ENCODE data around the gene ONECUT2.

Gene ONECUT2

DNA sequence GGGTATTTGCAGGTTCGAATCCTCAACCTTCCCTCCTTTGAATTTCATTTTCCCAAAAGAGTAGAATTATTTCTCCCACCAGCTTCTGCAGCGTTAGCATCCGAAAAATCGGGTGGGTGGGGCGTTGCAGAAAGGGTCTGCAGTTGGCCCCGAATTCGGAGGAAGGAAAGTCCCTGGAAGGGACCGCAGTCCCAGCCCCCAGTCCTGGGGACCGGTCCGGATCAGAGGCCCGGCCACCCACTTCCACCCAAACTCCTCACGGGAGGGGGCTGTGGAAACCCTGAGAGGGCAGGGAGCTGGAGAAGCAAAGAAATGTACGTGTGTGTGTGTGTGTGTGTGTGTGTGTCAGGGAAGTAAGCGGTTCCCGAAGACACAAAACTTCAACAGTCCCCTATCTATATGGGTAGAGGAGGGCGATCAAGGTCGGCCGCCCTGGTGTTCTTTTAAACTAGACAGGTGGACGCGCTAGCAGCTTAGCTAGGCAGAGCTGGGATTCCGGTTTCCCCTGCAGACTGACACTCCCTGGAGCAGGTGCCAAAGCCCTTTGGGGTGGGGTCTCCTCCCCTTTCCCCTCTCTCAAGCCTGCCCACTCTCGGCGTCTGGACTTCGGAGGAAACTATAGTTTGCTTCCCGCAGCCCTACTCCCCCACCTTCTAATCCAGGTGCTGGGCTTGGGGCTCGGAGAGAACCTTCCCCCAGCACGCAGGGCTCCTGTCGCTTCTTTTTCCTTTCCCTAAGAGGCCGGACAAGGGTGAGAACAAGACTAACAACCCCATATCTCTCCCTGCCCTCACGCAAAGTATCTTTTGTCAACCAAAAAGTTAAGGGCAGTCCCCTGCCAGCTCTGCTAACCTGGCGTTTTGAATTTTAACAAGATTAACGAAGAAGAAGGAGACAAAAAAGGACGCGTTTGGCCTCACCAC lies 4.8 kb upstream of the ONECUT2 start:
- intact Hi-C loops (cut with DNase I): loop anchor here (10.0 kb wide), 1 partner anchor 686 kb away; no protein-coding TSS in a partner anchor
- DNase-seq: peak in 1 of 10 donors; percentile 58

DNA sequence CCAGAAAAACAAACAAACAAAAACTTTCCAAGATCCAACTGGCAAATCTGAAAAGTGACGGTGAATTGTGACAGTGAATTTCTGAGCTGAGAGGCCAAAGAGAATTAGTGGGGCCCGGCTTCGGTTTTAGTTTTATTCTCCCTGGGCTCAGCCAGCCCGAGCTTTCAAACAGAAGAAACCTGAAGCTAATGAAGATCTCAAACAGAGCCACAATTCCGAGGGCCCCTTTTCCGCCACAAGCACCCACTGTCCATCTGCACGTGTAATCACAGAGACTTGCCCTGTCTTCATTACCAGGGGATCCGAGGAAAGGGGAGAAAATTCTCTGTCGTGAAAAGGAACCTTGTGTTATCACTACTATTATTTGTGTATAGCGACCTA lies 4.2 kb upstream of the ONECUT2 start:
- no peak for DNase-seq

GRCh38 chr18:57431467-57432080 lies 3.6 kb upstream of the ONECUT2 start:
- intact Hi-C loops (cut with DNase I): loop anchor here (10.0 kb wide), 1 partner anchor 687 kb away; no protein-coding TSS in a partner anchor

More for the DNA sequence above, 4.2 kb upstream of the ONECUT2 start:
- intact Hi-C loops (cut with DNase I): loop anchor here (10.0 kb wide), 1 partner anchor 686 kb away; no protein-coding TSS in a partner anchor

GRCh38 chr18:57432140-57432539 lies 3.0 kb upstream of the ONECUT2 start:
- DNase-seq: no peak
- intact Hi-C loops (cut with DNase I): loop anchor here (10.0 kb wide), 1 partner anchor 687 kb away; no protein-coding TSS in a partner anchor

More at GRCh38 chr18:57431467-57432080, 3.6 kb upstream of the ONECUT2 start:
- DNase-seq: no peak

DNA sequence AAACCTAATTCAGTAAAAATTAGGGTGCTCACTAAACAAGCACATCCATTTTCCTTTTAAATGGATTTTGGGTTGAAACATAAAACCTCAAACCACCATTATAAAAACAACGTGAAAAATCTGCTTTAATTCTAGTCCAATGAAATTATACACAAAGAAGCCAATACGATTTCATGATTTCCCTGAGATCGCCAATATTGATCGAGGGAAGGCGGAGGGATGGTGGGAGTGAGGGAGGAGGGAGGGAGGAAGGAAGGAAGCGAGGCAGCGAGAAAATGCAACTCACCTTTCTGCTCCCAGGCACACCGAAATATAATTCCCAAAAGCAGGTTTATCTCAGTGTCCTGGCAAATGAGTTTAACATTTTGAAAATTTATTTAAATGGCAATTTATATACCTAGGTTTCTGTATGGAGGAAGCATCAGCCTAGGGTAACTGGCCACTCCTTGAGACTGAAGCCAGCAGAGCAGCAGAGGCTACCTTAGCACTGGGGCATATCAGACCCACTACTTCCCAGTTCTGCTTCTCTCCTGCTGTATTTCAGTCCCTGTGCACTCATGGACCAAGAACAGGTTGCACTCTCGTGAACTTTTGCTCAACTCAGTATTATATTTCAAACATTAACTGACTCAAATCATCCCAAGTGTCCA lies 2.3 kb upstream of the ONECUT2 start:
- intact Hi-C loops (cut with DNase I): loop anchor here (10.0 kb wide), 1 partner anchor 688 kb away; no protein-coding TSS in a partner anchor
- DNase-seq: no peak

- DNase-seq: no peak
- intact Hi-C loops (cut with DNase I): loop anchor here (10.0 kb wide), 1 partner anchor 689 kb away; no protein-coding TSS in a partner anchor
These were observed 1.7 kb upstream of the ONECUT2 start for GRCh38 chr18:57433482-57433881.

DNA sequence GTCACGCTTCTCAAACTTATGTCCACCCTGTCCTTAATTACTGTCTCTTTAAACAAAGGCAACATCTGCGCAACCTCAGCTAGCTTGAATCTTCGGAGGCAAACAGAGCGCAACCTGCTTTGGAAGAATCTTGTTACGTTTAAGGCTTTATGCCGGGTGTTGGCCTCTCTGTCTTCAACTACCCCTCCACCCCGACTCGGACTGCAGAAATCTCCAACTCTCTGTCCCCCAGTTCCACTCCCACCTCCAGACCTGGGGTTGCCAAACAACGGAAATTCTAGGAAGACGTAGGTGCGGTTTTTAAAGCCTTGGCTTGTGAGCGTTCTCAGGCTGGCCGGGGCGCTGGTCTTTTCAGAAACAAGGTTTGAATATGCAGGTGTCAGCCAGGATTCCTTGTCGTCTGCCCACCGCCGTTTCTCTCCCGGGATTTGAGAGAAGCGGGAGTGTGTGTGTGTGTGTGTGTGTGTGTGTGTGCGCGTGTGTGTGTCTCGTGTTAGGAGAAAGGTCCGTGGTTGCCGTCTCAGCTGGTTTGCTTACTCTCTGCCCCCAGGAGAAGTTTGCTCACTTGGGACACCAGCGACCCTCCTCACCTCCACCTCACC lies 1.1 kb upstream of the ONECUT2 start:
- intact Hi-C loops (cut with DNase I): loop anchor here (10.0 kb wide), 1 partner anchor 689 kb away; no protein-coding TSS in a partner anchor
- DNase-seq: peak in 1 of 10 donors; percentile 77

GRCh38 chr18:57435846-57436190 lies 644 bp downstream of the ONECUT2 start:
- DNase-seq: peak in 1 of 10 donors; percentile 83
- intact Hi-C loops (cut with DNase I): loop anchor here (5.0 to 10.0 kb wide), 2 partner anchors 569 to 691 kb away; no protein-coding TSS in a partner anchor

DNA sequence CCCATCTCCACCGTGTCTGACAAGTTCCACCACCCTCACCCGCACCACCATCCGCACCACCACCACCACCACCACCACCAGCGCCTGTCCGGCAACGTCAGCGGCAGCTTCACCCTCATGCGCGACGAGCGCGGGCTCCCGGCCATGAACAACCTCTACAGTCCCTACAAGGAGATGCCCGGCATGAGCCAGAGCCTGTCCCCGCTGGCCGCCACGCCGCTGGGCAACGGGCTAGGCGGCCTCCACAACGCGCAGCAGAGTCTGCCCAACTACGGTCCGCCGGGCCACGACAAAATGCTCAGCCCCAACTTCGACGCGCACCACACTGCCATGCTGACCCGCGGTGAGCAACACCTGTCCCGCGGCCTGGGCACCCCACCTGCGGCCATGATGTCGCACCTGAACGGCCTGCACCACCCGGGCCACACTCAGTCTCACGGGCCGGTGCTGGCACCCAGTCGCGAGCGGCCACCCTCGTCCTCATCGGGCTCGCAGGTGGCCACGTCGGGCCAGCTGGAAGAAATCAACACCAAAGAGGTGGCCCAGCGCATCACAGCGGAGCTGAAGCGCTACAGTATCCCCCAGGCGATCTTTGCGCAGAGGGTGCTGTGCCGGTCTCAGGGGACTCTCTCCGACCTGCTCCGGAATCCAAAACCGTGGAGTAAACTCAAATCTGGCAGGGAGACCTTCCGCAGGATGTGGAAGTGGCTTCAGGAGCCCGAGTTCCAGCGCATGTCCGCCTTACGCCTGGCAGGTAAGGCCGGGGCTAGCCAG lies 1.2 kb downstream of the ONECUT2 start:
- intact Hi-C loops (cut with DNase I): loop anchor here (5.0 to 10.0 kb wide), 2 partner anchors 569 to 692 kb away; no protein-coding TSS in a partner anchor
- peak in 1 of 10 donors; percentile 83 for DNase-seq

- intact Hi-C loops (cut with DNase I): loop anchor here (5.0 to 10.0 kb wide), 2 partner anchors 570 to 692 kb away; no protein-coding TSS in a partner anchor
These were observed 1.8 kb downstream of the ONECUT2 start for GRCh38 chr18:57436965-57437333.

GRCh38 chr18:57437402-57437765 lies 2.2 kb downstream of the ONECUT2 start:
- DNase-seq: no peak
- intact Hi-C loops (cut with DNase I): loop anchor here (5.0 to 10.0 kb wide), 2 partner anchors 570 to 693 kb away; no protein-coding TSS in a partner anchor

More at GRCh38 chr18:57436965-57437333, 1.8 kb downstream of the ONECUT2 start:
- DNase-seq: no peak

DNA sequence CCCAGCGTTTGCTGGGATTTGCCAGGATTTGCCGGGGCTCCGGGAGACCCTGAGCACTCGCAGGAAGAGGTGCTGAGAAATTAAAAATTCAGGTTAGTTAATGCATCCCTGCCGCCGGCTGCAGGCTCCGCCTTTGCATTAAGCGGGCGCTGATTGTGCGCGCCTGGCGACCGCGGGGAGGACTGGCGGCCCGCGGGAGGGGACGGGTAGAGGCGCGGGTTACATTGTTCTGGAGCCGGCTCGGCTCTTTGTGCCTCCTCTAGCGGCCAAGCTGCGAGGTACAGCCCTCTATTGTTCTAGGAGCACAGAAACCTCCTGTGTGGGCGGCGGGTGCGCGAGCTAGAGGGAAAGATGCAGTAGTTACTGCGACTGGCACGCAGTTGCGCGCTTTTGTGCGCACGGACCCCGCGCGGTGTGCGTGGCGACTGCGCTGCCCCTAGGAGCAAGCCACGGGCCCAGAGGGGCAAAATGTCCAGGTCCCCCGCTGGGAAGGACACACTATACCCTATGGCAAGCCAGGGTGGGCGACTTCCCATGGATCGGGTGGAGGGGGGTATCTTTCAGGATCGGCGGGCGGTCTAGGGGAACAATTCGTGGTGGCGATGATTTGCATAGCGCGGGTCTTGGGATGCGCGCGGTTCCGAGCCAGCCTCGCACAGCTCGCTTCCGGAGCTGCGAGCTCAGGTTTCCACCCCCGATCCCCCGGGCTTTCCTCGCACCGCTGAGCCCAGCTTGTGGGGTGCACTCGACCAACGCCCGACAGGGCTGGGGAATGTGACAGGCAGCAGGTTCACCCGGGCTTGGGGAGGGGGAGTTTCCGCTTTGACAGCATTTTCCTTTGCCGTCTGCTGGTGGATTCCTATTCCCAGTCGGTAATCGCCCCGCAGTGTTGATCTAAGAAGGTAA lies 2.8 kb downstream of the ONECUT2 start:
- intact Hi-C loops (cut with DNase I): loop anchor here (5.0 to 10.0 kb wide), 2 partner anchors 571 to 693 kb away; no protein-coding TSS in a partner anchor
- peak in 9 of 10 donors; percentile 58 to 94 (median 66) for DNase-seq

GRCh38 chr18:57438743-57439608 lies 3.8 kb downstream of the ONECUT2 start:
- intact Hi-C loops (cut with DNase I): loop anchor here (5.0 to 10.0 kb wide), 2 partner anchors 572 to 694 kb away; no protein-coding TSS in a partner anchor
- no peak for DNase-seq

GRCh38 chr18:57439609-57439968 lies 4.4 kb downstream of the ONECUT2 start:
- intact Hi-C loops (cut with DNase I): loop anchor here (5.0 to 10.0 kb wide), 2 partner anchors 572 to 695 kb away; no protein-coding TSS in a partner anchor
- peak in 1 of 10 donors; percentile 77 for DNase-seq

DNA sequence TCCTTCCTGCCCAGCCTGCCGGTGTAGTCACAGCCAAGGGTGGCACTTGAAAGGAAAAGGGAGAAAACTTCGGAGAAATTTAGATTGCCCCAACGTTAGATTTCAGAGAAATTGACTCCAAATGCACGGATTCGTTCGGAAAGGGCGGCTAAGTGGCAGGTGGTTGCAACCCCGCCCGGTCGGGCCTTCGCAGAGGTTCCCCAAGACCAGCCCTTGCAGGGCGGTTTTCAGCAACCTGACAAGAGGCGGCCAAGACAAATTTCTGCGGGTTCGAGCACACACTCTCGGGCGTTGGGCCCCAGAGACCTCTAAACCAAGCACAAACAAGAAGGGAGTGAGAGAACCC lies 4.8 kb downstream of the ONECUT2 start:
- no peak for DNase-seq
- intact Hi-C loops (cut with DNase I): loop anchor here (5.0 to 10.0 kb wide), 2 partner anchors 573 to 695 kb away; no protein-coding TSS in a partner anchor

DNA sequence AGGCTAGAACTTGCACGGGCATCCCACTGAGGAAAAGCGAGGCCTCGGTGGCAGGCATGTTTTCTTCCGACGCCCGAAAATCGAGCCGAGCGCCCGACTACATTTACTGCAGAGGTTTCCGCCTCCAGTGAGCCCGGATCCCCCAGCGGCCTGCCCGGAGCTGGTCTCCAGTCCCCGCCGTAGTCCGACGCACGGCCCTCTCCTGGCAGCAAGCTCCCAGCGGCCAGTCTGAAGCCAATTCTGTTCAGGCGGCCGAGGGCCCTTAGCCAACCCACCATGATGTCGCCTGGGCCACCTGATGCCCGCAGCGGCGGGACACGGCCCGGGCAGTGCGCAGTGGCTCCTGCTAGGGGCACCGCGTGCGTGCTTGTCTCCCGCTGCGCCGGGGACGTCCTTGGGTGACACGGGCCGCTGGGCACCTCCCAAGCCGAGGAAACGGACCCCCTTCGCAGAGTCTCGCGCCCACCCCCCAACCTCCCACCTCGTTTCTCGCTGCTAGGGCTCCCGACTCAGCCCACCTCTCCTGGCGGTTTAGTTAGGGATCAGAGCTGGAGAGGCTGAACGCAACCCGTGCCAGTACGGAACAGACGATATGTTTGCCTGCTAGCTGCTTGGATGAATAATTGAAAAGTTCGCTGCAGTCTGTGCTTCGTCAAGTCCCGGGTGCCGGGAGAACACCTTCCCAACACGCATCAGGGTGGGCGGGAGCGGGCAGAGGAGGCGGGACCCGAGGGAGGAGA lies 5.3 kb downstream of the ONECUT2 start:
- intact Hi-C loops (cut with DNase I): no loop called here
- peak in 1 of 10 donors; percentile 84 for DNase-seq
